RWPE2 (cell line): ENCODE data around the gene KISS1R.

Experiments
- ATAC-seq: fragments of 200-7000 bp; cut with Tn5 transposase; 3 replicates; pipeline ENCODE4 v1.9.1; 2021; ENCODE audit warnings: low read depth
- DNase-seq: peaks from one replicate; pipeline ENCODE4 v3.0.0-alpha.2; 2020; ENCODE audit warnings: low spot score
- H3K27ac ChIP-seq: fragments of 450-650 bp; 2 replicates; pipeline ENCODE4 v1.5.1; 2017; ENCODE audit warnings: mild to moderate bottlenecking; ENCODE audit not compliant: poor library complexity, severe bottlenecking
- H3K27me3 ChIP-seq: fragments of 250-450 bp; sonication (Bioruptor Pico); 2 replicates; pipeline ENCODE4 v1.5.1; 2021; ENCODE audit warnings: mild to moderate bottlenecking, moderate library complexity; ENCODE audit not compliant: insufficient read depth, poor library complexity, severe bottlenecking
- H3K36me3 ChIP-seq: fragments of 250-450 bp; sonication (Bioruptor Pico); 2 replicates; pipeline ENCODE4 v1.5.1; 2020; ENCODE audit warnings: low read depth, mild to moderate bottlenecking, moderate library complexity
- H3K4me1 ChIP-seq: fragments of 250-450 bp; sonication (Bioruptor Pico); 2 replicates; pipeline ENCODE4 v1.5.1; 2021; ENCODE audit warnings: mild to moderate bottlenecking, moderate library complexity; ENCODE audit not compliant: insufficient read depth, poor library complexity, severe bottlenecking
- H3K4me3 ChIP-seq: fragments of 250-450 bp; sonication (Bioruptor Pico); 2 replicates; pipeline ENCODE4 v1.5.1; 2021; ENCODE audit warnings: mild to moderate bottlenecking, moderate library complexity; ENCODE audit not compliant: severe bottlenecking
- H3K9me3 ChIP-seq: fragments of 250-450 bp; sonication (Bioruptor Pico); 2 replicates; pipeline ENCODE4 v1.5.1; 2021; ENCODE audit warnings: mild to moderate bottlenecking, moderate library complexity; ENCODE audit not compliant: severe bottlenecking
- TF ChIP-seq, protein P1 (sequence below): fragments of 450-650 bp; IDR thresholded peaks from one replicate; pipeline ENCODE4 v1.5.1; 2017; ENCODE audit warnings: mild to moderate bottlenecking, moderate library complexity; ENCODE audit not compliant: poor library complexity, severe bottlenecking

Gene KISS1R

DNA sequence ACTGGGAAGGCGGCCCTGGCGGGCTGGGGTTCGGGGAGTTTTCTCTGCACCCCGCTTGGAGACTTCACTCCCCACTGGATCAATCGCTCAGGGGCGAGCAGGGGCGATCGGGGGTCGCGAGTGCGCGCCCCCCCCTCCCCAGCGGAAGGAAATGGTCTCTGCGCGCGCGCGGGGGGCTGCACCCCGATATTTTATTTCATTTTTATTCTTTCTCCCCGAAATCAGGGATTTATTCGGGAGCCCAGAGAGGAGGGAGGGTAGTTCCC is 9.1 kb downstream of the KISS1R start:
- peak overlapping the region; percentile 70 for H3K27ac ChIP-seq
- no peaks in the 10 kb centered on the region for H3K9me3 ChIP-seq
- no peaks in the 10 kb centered on the region for H3K4me1 ChIP-seq
- TF ChIP-seq, protein P1, sequence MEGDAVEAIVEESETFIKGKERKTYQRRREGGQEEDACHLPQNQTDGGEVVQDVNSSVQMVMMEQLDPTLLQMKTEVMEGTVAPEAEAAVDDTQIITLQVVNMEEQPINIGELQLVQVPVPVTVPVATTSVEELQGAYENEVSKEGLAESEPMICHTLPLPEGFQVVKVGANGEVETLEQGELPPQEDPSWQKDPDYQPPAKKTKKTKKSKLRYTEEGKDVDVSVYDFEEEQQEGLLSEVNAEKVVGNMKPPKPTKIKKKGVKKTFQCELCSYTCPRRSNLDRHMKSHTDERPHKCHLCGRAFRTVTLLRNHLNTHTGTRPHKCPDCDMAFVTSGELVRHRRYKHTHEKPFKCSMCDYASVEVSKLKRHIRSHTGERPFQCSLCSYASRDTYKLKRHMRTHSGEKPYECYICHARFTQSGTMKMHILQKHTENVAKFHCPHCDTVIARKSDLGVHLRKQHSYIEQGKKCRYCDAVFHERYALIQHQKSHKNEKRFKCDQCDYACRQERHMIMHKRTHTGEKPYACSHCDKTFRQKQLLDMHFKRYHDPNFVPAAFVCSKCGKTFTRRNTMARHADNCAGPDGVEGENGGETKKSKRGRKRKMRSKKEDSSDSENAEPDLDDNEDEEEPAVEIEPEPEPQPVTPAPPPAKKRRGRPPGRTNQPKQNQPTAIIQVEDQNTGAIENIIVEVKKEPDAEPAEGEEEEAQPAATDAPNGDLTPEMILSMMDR = no peak
- no peak for DNase-seq
- H3K4me3 ChIP-seq = peak overlapping the region; percentile 81
- peaks cover 2% of the 10 kb centered on the region for H3K27me3 ChIP-seq
- no peaks in the 10 kb centered on the region for H3K36me3 ChIP-seq
- ATAC-seq = no peak

DNA sequence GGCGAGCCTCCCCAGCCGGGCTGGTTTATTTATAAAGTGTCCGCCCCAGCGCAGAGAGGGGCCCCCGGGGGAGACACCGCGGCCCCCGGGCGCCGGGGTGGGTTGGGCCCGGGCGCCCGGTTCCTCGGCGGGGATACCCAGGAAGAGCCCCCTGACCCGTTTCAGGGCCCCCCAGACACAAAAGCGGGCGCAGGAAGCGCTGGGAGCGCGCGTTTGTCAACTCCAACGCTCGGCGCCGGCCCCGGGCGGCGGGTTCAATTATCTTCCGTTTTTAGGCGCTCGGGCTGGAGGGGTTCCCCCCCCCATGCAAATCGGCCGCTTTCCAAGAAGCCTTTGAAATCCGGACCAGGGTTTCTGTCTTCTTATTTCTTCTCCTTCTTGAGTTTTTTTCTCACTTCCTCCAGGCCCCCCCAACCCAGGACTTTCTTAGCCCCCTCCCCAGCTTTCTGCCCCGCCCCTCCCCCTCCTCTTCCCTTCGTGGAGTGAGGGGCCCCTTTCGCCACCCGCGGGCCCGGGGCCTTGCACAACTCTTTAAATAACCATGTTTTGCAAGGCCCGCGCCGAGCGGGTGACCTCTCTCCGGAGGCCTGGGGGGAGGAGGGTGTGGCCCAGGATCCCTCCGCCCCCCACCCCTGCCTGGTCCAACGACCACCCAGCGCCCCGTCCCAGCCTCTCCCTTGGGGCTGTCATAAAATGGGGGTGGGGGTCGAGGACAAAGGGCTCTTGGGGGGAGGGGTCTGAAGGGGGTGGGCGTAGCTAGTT is 9.6 kb downstream of the KISS1R start:
- ATAC-seq (no peak), DNase-seq (peak; percentile 42)
- Histone ChIP-seq H3K4me1 (no peaks in the 10 kb centered on the region), H3K9me3 (no peaks in the 10 kb centered on the region), H3K27me3 (no peaks in the 10 kb centered on the region), H3K36me3 (no peaks in the 10 kb centered on the region), H3K4me3 (peak overlapping the region; percentile 81), H3K27ac (peak overlapping the region; percentile 70)
- TF ChIP-seq, protein P1 = no peak

DNA sequence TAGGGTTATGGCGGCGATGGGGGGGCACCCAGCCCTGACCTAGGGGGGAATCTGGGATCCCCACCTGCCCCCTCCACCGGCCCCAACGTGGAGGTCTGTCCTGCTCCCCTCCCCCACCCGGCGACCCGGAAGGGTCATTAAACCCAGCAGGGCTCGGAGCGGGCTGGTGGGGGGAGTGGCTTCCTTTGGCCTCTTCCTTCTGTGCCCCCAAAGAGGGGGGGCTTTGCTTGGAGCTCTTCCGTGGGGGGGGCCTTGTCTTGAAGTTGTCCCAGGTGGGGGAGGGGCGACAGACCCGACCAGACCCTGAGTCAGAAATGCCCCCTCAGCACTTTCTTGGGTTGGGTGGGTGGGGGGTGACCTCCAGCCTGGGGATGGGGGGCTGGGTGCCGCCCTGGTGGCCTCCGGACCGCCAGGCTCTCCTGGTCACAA is 10.2 kb downstream of the KISS1R start:
- TF ChIP-seq, protein P1 = no peak
- H3K4me1 ChIP-seq = no peaks in the 10 kb centered on the region
- H3K27me3 ChIP-seq = no peaks in the 10 kb centered on the region
- peak overlapping the region; percentile 81 for H3K4me3 ChIP-seq
- H3K27ac ChIP-seq = peak overlapping the region; percentile 70
- no peaks in the 10 kb centered on the region for H3K36me3 ChIP-seq
- ATAC-seq = no peak
- no peaks in the 10 kb centered on the region for H3K9me3 ChIP-seq
- DNase-seq = peak; percentile 60

DNA sequence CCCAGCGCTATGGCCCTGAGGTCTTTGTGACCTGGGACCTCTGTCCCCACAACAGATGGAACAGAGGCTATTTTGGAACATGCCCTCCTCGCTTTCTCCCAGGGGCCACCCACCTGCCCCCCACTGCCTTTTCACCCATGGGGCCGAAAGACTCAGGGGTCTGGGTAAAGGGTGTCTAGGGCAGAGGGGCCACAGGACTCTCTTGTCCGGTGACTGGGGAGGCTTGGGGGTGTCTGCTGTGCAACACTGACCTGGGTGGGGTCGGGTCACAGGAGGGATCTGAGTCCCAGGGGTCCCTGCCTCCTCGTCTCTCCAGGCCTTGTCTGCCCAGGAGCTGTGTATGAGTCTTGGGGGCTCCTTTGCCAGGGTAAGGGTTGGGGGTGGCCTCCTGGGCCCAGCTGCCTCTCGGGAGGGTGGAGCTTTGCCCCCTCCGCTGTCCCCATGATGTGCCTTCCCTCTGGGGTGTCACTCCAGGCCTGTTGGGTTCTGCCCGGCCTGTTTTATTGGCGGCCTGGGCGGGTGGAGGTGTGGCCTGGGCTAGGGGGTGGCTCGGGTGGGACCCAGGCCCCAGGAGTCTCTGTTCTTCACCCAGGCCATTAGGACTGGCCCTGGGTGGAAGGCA is 10.8 kb downstream of the KISS1R start:
- H3K27ac ChIP-seq = no peak overlapping the region
- H3K36me3 ChIP-seq = peaks cover 4% of the 10 kb centered on the region; the same call in 1 of the 2 replicates
- DNase-seq (peak; percentile 31), ATAC-seq (no peak)
- no peak overlapping the region for H3K4me3 ChIP-seq
- peaks cover 3% of the 10 kb centered on the region for H3K4me1 ChIP-seq
- TF ChIP-seq, protein P1 = no peak
- H3K27me3 ChIP-seq = no peaks in the 10 kb centered on the region
- H3K9me3 ChIP-seq = no peaks in the 10 kb centered on the region
